ENCODE results near the gene SLC44A4.
A peak's percentile ranks its signal among the peaks of the same experiment; 100 is the strongest.

Gene SLC44A4

DNA sequence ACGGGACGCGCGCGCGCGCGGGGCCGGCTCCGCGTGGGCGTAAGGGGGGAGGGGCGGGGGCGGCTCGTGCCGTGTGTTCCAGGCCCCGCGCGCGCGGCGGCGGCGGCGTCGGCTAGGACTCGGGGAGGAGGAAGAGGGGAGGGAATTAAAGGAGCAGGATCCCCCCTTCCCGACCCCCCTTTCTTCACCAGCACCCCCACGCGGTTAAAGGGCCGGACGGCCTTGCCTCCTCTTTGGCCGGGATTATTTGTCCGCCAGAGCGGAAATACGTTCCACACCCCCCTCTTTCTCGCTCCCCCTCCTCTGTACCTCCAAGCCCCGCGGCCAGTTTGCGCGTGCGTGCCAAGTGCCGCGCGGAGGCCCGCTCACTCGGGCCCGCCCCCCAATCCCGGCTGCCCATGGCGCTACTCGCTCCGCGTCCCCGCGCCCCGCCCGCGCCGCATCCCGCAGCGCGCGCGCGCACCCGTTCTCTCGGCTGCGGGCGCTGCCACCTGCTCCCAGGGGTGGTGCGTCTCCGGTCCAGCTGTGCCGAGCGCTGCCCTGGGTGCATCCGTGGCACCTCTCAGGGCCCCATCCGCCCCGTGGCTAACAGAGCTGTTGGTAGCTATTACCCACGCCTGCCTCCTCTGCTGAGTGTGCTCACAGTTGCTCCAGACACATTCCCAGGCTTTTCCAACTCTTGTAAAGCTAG is 23.3 kb upstream of the SLC44A4 start, which contains the start of gene ZBTB12:
Gene ZBTB12, minus strand, starts transcription at position 134 of the 691 bp plus-strand sequence. CDS start 781 bp downstream, outside the sequence.
- CTCF ChIA-PET: interaction anchor here (0.6 to 3.8 kb wide), 4 partner anchors 12 to 293 kb away, joined by 3 to 29 read pairs (median 4); no protein-coding TSS in a partner anchor
- H3K27ac ChIP-seq (ENCODE audit: extremely low read depth, low read depth, low read length): peak within 1 kb of the TSS; percentile 9
- no peaks in the 10 kb centered on the region for H3K9me3 ChIP-seq (ENCODE audit: control insufficient read depth, insufficient read depth, low read depth, low read length)
- POLR2A ChIA-PET: interaction anchor here (0.6 to 2.4 kb wide), 10 partner anchors 9 to 75 kb away, joined by 3 to 12 read pairs (median 4); partner anchors contain the start of genes DXO, HSPA1B and NEU1
- H3K36me3 ChIP-seq (ENCODE audit: control insufficient read depth in 2 of 2, insufficient read depth in 1 of 2, low read length in 2 of 2): peaks cover 0 to 4% of the 10 kb centered on the region in 2 experiments; a peak in 1 of 3 replicates
- H3K4me1 ChIP-seq (ENCODE audit: control insufficient read depth, insufficient read depth, low read length): peaks cover 9% of the 10 kb centered on the region
- peak within 1 kb of the TSS; percentile 62 for H3K4me3 ChIP-seq (ENCODE audit: low read depth, low read length)
- TF ChIP-seq, protein P1, sequence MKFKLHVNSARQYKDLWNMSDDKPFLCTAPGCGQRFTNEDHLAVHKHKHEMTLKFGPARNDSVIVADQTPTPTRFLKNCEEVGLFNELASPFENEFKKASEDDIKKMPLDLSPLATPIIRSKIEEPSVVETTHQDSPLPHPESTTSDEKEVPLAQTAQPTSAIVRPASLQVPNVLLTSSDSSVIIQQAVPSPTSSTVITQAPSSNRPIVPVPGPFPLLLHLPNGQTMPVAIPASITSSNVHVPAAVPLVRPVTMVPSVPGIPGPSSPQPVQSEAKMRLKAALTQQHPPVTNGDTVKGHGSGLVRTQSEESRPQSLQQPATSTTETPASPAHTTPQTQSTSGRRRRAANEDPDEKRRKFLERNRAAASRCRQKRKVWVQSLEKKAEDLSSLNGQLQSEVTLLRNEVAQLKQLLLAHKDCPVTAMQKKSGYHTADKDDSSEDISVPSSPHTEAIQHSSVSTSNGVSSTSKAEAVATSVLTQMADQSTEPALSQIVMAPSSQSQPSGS (tag by site-specific recombination; IDR thresholded peaks at IDR 0.05; ENCODE audit: low read depth): no peak
- peak; percentile 55 for TF ChIP-seq KLF8 (tag by site-specific recombination; IDR thresholded peaks at IDR 0.05)
- TF ChIP-seq ZNF146 (tag by site-specific recombination; IDR thresholded peaks at IDR 0.05): no peak
- no peak for TF ChIP-seq SETDB1 (IDR thresholded peaks at IDR 0.05; ENCODE audit: insufficient read length, low read length)
- no peak for TF ChIP-seq ZNF580 (tag by site-specific recombination; IDR thresholded peaks at IDR 0.05)
- TF ChIP-seq PRDM4 (tag by site-specific recombination; IDR thresholded peaks at IDR 0.05): no peak
- TF ChIP-seq ZNF362 (tag by site-specific recombination; IDR thresholded peaks at IDR 0.05): no peak
- no peak for TF ChIP-seq ZNF837 (tag by site-specific recombination; IDR thresholded peaks at IDR 0.05)
- TF ChIP-seq ZIC2 (tag by site-specific recombination; IDR thresholded peaks at IDR 0.05): peak; percentile 83
- peak; percentile 91 for TF ChIP-seq ZNF423 (tag by site-specific recombination; IDR thresholded peaks at IDR 0.05)
- TF ChIP-seq ZNF138 (tag by site-specific recombination; IDR thresholded peaks at IDR 0.05; ENCODE audit: borderline replicate concordance): no peak
- no peak for TF ChIP-seq KLF7 (tag by site-specific recombination; IDR thresholded peaks at IDR 0.05; ENCODE audit: borderline replicate concordance)
- no peak for TF ChIP-seq YY2 (tag by site-specific recombination; IDR thresholded peaks at IDR 0.05)
- no peak for TF ChIP-seq ZNF23 (tag by site-specific recombination; IDR thresholded peaks at IDR 0.05; ENCODE audit: borderline replicate concordance)
- TF ChIP-seq ZNF433 (tag by site-specific recombination; IDR thresholded peaks at IDR 0.05; ENCODE audit: low read depth): no peak
- no peak for TF ChIP-seq ZNF560 (tag by site-specific recombination; IDR thresholded peaks at IDR 0.05; ENCODE audit: borderline replicate concordance)
- peak; percentile 47 for TF ChIP-seq WT1 (tag by site-specific recombination; IDR thresholded peaks at IDR 0.05)
- TF ChIP-seq OSR2 (tag by site-specific recombination; IDR thresholded peaks at IDR 0.05): no peak
- TF ChIP-seq SP2 (tag by site-specific recombination; IDR thresholded peaks at IDR 0.05): peak; percentile 62
- TF ChIP-seq ZBTB1 (tag by site-specific recombination; IDR thresholded peaks at IDR 0.05): no peak
- TF ChIP-seq HOXA7 (CRISPR knock-in tag; IDR thresholded peaks at IDR 0.05; ENCODE audit: borderline replicate concordance): no peak
- TF ChIP-seq ZNF114 (tag by site-specific recombination; IDR thresholded peaks at IDR 0.05): no peak
- TF ChIP-seq KLF10 (tag by site-specific recombination; IDR thresholded peaks at IDR 0.05): peak; percentile 92
- TF ChIP-seq ZNF426 (tag by site-specific recombination; IDR thresholded peaks at IDR 0.05): no peak
- TF ChIP-seq ZBTB49 (tag by site-specific recombination; IDR thresholded peaks at IDR 0.05; ENCODE audit: low read depth): no peak
- TF ChIP-seq, protein P2, sequence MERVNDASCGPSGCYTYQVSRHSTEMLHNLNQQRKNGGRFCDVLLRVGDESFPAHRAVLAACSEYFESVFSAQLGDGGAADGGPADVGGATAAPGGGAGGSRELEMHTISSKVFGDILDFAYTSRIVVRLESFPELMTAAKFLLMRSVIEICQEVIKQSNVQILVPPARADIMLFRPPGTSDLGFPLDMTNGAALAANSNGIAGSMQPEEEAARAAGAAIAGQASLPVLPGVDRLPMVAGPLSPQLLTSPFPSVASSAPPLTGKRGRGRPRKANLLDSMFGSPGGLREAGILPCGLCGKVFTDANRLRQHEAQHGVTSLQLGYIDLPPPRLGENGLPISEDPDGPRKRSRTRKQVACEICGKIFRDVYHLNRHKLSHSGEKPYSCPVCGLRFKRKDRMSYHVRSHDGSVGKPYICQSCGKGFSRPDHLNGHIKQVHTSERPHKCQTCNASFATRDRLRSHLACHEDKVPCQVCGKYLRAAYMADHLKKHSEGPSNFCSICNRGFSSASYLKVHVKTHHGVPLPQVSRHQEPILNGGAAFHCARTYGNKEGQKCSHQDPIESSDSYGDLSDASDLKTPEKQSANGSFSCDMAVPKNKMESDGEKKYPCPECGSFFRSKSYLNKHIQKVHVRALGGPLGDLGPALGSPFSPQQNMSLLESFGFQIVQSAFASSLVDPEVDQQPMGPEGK (tag by site-specific recombination; IDR thresholded peaks at IDR 0.05): peak; percentile 96
- no peak for TF ChIP-seq ZNF302 (tag by site-specific recombination; IDR thresholded peaks at IDR 0.05; ENCODE audit: low read depth)
